ENCODE results near the gene OR2T11. TPM values are rescaled to one million over a fixed set of nuclear protein-coding genes. Genes with fewer than 3 reads are reported as not detected.
"Not testable (repeated sequence)": the region's sequence is repeated elsewhere in the genome, so short reads cannot be mapped to it uniquely, and the experiment has no call there.

The OR2T11 gene, protein sequence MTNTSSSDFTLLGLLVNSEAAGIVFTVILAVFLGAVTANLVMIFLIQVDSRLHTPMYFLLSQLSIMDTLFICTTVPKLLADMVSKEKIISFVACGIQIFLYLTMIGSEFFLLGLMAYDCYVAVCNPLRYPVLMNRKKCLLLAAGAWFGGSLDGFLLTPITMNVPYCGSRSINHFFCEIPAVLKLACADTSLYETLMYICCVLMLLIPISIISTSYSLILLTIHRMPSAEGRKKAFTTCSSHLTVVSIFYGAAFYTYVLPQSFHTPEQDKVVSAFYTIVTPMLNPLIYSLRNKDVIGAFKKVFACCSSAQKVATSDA
- not detected in 2 replicates for total RNA-seq (2014; rRNA removed; shearing (Covaris generic))

DNA sequence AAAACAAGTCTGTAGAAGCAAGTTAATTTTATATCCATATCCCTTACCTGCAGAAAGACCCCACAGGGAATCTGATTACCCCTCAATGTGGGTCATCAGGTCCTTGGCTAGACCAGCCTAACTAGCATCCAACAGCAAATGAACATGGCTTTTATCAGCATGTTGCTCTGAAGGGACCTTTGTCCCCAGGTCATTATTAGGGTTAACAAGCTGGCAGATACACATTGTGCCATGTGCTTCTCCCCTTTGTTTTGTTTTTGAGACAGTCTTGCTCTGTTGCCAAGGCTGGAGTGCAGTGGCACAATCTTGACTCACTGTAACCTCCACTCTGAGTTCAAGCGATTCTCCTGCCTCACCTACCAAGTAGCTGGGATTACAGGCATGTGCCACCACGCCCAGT, at the start of gene OR2T11:
TSS of gene OR2T11 (minus strand) at position 101 of the 400 bp plus-strand sequence. CDS start 7,963 bp downstream, outside the sequence.
- DNase-seq (ENCODE audit: low spot score): not testable (repeated sequence)

DNA sequence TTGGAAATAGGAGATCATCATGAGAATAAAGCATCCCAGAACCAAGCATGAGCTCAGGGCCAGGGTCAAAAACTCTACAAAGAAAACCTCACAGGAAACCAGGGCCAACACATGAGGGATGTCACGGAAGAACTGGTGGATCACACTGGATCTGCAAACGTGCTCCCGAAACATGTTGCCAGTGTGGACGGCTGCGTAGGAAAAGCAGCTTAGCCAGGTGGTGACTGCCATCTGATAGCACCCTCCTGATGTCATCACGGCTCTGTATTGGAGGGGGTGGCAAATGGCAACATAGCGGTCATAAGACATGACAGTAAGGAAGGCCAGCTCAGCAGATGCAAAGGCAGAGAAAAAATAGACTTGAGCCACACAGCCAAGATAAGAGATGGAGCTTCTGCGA, 46.8 kb upstream of the OR2T11 start:
- DNase-seq (ENCODE audit: low spot score): no peak

DNA sequence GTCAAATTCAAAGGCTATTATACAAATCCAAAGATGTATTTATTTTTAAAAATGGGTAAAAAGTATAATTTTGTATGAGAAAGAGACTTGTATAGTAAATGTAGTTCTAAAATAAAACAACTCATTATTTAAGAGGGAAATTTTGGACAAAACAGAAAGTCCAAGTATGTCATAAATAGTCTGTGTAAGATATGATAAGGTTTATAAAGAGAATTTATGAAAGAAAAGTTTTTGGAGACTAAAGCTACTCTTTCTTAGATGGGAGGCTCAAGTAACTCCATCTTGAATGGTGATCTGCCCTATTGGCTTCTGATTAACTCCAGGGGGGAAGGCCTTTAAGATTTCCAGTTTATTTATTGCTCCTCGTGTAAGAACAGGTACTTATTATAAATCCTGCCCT, 35.1 kb upstream of the OR2T11 start:
- no peak for DNase-seq (ENCODE audit: low spot score)

DNA sequence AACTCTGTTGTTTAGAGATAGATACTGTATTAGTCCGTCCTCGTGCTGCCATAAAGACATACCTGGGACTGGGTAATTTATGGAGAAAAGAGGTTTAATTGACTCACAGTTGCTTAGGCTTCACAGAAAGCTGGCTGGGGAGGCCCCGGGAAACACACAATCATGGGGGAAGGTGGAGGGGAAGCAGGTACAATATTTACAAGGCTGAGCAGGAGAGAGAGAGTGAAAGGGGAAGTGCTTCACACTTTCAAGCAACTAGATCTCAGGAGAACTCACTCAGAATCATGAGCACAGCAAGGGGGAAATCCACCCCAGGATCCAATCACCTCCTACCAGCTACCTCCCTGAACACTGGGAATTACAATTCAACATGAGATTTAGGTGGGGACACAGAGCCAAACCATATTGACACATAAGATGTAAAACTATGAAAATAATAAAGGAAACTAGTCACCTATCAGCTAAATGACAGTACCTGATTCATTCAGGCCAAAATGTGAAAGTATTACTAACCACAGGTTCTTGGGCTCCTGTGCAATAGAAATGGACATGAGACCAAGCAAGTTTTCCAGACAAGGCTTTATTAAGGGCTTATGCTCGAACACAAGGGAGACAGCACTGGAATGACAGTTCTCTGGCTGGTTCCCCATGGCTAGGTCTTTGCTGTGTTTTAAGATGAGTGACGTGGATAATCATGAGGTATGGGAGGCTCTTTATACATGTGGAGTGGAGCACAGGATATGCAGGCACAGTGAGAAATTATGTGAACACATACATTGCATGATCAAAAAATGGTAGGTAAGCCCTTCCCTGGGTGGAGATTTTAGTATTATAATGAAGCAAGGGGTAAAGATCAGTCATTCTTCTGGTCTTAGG, 28.8 kb upstream of the OR2T11 start:
- not testable (repeated sequence) for DNase-seq (ENCODE audit: low spot score)

DNA sequence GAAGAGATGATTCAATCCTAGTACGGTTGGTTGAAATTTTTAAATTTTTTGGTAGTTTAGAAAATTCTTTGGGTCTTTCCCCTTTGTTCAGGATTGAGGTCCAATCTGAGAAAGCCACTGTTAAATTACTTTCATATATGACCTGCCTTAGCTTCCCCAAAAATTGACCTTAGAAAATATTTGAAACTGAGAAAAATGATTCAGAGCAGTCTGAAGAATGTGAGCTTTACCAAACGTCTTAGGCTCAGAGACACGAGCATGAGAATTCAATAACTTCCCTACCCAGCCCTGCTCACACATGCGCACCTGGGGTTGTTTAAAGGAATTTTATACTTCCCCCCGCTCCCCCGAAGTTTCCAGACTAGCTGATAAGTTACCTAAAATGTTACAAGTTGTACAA, 21.9 kb upstream of the OR2T11 start:
- not testable (repeated sequence) for DNase-seq (ENCODE audit: low spot score)

DNA sequence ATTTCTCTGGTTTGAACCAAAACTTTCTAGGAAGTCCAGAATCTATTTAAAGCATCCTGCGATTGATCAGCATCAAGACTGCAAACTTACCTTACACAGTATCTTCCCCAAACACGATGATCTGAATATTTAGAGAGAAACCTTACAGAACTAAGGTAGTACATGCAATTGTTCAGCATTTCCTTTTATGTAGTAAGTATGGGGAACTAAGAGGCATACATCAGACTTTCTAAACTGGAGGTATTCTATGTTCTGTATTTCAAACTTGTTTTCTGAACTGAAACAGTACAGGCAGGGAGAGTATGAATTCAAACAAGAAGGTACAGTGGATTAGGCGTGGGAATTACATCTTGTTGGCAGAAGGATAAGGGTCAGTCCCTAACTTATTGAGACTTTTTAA, 20.5 kb upstream of the OR2T11 start, which contains the start of gene OR2T27:
TSS of gene OR2T27 (minus strand) at position 175 of the 400 bp plus-strand sequence. CDS start 4,644 bp downstream, outside the sequence.
- DNase-seq (ENCODE audit: low spot score): not testable (repeated sequence)

DNA sequence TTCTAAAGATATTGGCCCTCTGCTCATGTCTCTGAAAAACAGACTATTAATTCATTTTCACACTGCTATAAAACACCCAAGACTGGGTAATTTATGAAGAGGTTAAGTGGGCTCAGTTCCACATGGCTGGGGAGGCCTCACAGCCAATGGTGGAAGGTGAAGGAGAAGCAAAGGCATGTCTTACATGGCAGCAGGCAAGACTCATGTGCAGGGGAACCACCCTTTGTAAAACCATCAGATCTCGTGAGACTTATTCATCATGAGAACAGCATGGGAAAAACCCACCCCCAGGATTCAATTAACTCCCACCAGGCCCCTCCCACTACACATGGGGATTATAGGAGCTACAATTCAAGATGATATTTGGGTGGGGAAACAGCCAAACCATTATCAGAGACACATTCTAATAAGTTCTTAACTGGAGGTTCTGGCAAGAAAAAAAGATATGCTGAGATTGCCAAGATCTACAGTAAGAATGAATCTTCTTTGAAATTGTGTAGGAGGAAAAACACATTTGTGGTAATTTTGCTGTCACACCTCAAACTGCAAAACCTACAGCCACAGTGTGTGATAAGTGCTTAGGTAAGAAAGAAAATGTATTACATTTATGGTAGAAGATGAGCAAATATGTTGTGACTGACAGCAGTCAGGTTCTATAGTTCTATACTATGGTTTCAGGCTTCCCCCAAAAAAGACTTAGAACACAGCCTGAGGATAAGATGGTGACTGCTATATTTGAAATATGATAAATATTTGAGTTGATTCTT, 14.1 kb upstream of the OR2T11 start:
- DNase-seq (ENCODE audit: low spot score): not testable (repeated sequence)

DNA sequence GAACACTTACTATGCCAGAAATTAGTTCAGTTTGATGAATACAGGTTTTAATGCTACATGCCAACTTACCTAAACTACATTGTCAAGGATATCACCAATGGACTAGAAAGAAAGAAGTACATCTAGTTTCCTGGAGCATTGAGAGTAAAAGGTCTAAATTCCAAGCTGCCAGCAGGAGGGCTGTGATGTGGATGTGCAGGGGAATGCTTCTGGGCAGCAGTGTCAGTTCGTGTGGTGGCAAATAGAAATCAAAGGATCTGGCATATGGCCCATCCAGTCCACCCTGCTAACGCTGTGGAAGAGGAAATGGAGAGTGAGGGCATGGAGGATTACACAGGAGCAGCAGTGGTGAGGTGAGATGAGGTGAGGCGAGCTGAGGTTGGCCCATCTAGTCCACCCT, 10.3 kb upstream of the OR2T11 start, which contains the start of gene OR2T35:
TSS of gene OR2T35 (minus strand) at position 101 of the 400 bp plus-strand sequence. CDS start 6,020 bp downstream, outside the sequence.
- not testable (repeated sequence) for DNase-seq (ENCODE audit: low spot score)

DNA sequence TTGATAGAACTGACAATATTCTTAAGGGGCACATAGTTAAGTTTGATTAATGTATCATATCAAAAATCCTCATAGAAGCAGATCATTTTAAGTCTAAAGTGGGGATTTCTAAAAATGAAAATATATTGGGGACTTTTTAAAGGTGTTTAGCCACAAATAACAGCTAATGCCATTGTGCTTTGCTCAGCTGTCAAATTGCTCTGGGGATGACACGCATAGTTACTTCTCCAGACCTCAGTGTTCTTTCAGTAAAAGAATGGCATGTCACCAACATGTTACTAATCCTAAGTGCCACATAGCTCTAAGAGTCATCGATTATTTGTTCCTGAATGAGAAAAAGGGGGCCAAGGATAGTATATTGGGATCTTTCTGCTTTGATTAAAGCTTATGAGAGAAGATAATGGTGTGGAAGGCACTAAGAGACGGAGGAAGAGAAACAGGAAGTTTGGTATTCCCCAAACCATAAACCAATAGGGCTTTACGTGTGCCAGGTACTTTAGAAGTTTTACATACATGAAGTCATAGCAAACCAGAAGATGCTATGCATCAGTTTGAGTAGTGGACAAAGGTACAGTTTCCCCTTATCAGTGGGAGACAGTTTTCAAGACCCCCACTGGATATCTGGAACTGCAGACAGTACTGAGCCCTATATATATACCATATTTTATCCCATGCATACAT, 8.2 kb upstream of the OR2T11 start:
- DNase-seq (ENCODE audit: low spot score): not testable (repeated sequence)

DNA sequence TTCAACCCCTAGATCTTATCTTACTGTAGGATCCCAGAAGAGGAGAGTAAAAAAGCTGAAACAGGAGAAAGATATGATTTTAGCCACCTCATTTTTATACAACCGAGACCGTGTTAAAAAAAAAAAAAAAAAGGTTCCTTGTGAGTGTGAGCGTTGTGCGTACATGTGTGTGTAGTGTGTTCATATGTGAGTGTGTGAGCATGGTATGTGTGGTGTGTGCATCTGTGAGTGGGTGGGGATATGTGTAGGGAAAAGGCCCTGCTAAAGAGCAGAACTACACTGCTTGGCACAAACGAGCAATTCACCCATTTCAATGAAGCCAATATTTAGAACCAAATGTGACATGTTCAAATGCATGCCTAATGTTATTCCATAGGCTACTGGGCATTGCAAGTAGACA, 6.7 kb upstream of the OR2T11 start:
- not testable (repeated sequence) for DNase-seq (ENCODE audit: low spot score)

DNA sequence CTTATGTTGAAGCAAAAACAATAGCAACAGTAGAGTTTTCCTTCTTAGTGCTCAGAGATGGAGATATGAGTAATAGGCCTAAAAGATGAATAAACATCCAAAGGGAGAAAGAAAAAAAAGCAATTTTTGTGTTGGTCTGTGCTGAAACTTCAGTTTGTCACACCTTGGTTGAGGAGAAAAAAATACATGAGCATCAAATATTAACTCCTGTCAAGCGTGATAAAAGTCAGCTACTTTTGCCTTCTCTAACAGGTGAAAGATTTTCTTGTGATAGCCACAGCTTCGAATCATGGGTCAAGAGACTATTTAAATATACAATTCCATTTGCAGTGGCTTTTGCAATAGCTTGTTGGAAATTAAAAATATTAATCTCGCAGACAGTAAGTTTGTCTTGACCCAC, 6.0 kb upstream of the OR2T11 start:
- not testable (repeated sequence) for DNase-seq (ENCODE audit: low spot score)

DNA sequence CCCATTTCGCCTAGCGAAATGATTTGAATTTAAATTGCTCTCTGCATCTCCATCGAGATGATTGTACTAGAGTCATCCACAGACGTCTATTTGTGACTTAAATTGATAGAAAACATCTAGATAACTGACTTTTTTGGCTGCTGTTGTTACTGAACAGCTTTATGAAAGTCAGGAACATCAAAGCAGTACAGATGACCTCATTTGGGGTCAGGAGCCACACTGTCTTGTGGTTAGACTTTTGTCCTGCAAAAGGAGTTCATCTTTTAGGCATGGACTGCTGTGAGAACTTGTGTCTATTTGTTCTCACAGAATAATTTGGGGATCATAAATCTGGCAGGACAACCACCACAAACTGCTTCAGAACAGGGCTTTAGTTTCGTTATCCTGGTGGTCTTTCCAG, 4.8 kb upstream of the OR2T11 start:
- DNase-seq (ENCODE audit: low spot score): not testable (repeated sequence)

DNA sequence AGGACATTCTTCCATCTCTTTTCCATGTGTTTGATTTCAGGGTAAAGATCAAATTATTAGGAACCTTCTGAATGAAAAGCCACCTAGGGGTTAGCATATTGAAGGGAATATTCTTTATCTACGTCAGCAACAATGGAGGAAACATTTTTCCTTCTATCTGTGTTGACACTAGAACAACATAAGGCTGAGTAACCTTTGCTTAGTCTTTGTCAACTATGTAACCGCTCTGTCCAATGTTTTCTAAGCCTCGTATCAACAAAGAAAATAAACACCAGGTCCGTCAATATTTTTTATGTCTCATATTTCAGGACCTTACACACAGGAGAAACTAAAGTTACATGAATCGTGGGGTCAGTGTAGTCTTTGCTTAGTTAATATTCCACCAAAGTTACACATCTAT, 1.7 kb upstream of the OR2T11 start:
- not testable (repeated sequence) for DNase-seq (ENCODE audit: low spot score)

DNA sequence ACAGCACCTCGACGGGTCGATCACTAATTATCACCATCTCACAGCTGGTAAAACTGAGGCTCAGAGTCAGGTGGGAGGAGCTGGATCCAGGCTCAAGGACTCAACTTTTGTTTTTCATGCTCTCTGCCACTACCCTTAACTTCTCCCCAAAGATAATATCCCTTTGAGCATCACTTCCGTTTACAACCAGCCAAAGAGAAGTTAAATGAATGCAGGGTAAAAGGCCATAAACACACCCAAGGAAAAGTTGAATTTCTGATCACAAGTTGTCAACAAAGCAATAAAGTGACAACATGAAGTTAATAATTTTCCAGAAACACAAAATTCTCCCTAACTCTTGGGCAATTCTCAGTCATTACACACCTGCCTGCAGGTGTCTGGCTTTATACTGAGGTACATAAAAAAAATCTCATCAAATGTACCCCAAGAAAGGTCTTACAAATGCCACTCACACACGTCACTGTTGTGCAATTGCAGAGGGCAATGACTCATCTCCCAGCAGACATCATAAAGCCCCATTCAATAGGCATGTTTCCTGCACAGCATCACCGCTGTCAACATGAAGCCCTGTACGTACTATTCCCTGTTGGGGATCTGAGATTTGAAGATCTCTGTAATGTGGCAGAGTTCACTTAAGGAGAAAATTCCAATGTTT, 3.4 kb downstream of the OR2T11 start:
- no peak for DNase-seq (ENCODE audit: low spot score)

DNA sequence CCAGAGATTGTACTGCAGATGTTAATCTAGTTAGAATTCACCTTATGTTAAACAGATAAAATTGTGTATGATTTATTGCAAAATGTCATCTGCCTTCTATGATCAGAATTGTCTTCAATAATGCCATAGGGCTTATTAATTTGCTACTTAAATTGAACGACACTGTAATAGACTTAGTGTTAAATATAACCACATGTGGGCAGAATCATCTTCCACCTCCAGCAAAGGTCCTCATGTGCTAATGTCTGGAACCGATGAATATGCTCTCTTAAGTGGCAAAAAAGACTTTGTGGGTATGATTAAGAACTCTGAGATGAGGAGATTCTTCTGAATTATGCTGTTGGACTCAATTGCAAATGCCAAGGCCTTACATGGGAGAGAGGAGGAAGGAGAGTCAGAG, 4.3 kb downstream of the OR2T11 start:
- no peak for DNase-seq (ENCODE audit: low spot score)

DNA sequence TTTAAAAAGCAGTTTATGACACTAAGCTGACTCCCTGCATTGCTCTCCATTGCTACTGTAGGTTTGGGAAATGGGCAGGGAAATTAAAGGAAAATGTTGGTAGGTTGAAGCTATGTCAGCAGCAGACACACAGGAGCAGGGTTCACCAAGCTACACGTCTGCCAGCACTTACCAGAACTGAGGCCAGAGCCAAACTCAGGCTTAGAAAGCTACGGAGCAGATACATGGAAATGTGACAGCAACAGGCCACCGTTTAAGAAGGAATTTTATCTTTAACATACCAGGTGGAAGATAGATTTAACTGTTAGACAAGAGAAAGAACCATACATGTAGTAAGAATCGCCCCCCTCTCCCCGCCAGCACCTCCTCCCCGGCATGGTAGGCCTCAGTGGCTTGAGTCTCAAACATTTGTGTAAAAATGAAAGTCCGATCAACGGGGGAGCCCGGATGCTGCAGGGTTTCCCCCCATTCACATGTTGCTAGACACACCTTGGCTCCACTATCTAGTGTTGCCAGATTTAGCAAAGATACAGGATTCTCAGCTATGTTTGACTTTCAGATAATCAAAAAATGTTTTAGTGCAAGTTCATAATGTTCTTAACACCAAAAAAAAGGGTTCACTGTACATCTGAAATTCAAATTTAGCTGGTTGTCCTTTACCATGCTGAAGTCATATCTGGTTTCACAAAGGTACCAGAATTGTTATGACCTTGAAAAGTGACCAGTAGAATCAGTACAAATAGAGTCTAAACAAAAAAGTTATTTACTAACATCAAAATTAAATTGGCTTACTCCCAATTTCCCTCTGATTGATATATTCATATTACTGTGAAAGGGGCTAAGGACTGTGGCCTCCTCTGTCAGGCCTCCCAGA, 6.7 kb downstream of the OR2T11 start:
- no peak for DNase-seq (ENCODE audit: low spot score)

DNA sequence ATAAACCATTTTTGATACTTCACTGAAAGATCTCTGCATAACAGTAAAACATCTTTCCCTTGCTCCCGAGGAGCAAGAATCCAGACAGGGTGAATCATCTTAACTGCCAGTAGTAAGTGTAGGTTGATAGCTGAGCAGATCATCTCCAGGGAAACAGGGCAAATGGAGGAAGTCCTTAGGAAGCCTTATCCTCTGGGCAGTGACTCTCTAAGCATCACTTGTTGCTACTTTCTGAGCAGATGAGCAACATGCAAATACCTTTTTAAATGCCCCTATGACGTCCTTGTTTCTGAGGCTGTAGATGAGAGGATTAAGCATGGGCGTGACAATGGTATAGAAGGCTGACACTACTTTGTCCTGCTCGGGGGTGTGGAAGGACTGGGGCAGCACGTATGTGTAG, 8.9 kb downstream of the OR2T11 start:
- no peak for DNase-seq (ENCODE audit: low spot score)

DNA sequence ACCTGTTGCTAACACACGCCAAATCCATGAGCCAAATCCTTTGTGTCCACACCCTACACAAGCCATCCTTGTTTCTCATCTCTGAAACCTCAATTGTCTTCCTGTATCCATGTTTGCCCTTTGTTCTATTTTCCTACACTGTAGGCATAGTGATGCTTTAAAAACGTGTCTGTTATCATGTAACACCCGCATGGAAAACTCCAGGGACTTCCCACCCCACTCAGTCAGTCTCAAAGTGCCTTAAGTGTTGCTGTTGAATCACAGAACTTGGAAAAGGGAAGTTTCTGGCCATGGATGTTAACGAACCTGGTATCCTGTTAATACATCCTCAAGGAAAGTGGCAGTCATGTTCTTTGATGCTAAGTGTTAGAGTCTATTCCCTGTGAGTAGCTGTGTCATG, 9.7 kb downstream of the OR2T11 start:
- no peak for DNase-seq (ENCODE audit: low spot score)

DNA sequence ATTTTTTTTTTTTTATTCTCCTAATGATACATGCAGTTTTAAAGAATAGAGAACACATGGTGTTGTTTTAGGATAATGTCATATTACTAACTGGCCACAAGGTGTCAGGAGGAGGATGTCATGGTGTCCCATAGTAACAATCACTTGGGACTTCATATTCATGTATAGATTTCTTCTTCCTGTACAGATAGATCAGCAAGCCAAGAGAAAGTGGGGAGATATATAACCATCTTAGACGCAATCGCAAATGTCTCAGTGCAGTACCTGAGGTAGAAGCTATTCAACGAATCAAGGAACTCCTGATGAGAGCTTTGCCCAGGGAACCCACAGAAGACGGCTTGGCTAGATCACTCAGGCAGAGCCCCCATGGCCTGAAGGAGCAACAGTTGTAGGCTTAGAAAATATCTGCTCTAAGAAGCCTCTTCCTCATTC, 12.3 kb downstream of the OR2T11 start:
- DNase-seq (ENCODE audit: low spot score): peak; percentile 37

DNA sequence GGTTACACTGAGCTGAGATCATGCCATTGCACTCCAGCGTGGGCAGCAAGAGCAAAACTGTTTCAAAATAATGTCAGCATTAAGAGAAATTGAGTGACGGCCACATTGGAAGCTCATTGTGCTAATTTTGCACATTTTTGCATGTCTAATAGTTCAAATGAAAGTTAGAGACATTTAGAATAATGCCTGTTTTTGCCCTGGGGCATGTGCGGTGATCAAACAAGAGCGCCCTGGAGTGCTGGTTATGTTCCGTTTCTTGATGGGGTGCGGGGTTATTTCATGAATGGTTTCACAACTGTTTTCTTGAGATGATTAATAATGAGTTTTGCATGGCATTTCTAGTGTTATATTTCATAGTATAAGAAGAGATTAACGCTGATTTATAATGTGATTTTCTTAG, 13.1 kb downstream of the OR2T11 start:
- DNase-seq (ENCODE audit: low spot score): no peak

All from H4 (cell line).